Thymus (tissue), 11 donors: Measurements from ENCODE around the gene MBOAT2. TPM values are rescaled to one million over a fixed set of nuclear protein-coding genes. Genes with fewer than 3 reads are reported as not detected.

Experiments
- DNase-seq, 9 donors: peaks; one replicate each; pipeline ENCODE4 v3.0.0-alpha.2; 2013; ENCODE audit warnings: low spot score in 9 of 9, low read depth in 6 of 9, missing footprints in 1 of 9
- H3K27ac ChIP-seq, 2 donors: one replicate each; pipeline ENCODE4 v1.5.1; 2013; ENCODE audit warnings: control low read depth in 1 of 2, low read depth in 1 of 2, low read length in 1 of 2, mild to moderate bottlenecking in 1 of 2, moderate library complexity in 1 of 2
- H3K27me3 ChIP-seq, 2 donors: one replicate each; pipeline ENCODE4 v1.5.1; 2013; ENCODE audit warnings: low read length in 1 of 2; ENCODE audit not compliant: control insufficient read depth in 2 of 2, insufficient read depth in 1 of 2
- H3K36me3 ChIP-seq, 2 donors: one replicate each; pipeline ENCODE4 v1.5.1; 2013; ENCODE audit warnings: low read length in 1 of 2, mild to moderate bottlenecking in 1 of 2, moderate library complexity in 1 of 2; ENCODE audit not compliant: control insufficient read depth in 2 of 2, insufficient read depth in 2 of 2
- H3K4me1 ChIP-seq, 2 donors: one replicate each; pipeline ENCODE4 v1.5.1; 2013; ENCODE audit warnings: low read length in 2 of 2; ENCODE audit not compliant: control insufficient read depth in 2 of 2, insufficient read depth in 2 of 2
- H3K4me3 ChIP-seq, 2 donors: one replicate each; pipeline ENCODE4 v1.5.1; 2013; ENCODE audit warnings: low read length in 2 of 2, control low read depth in 1 of 2, mild to moderate bottlenecking in 1 of 2
- H3K9me3 ChIP-seq, 2 donors: one replicate each; pipeline ENCODE4 v1.5.1; 2013; ENCODE audit warnings: low read length in 1 of 2, mild to moderate bottlenecking in 1 of 2; ENCODE audit not compliant: control insufficient read depth in 2 of 2, insufficient read depth in 1 of 2
- WGBS: extraction: QIAGEN DNeasy Blood & Tissue Kit; methylation state at CpG from one replicate; pipeline ENCODE4 v1.1.7; 2013; 5-methylcytosine and 5-hydroxymethylcytosine counted together
- polyA plus RNA-seq: library from polyadenylated mRNA; stranded (reverse); fragments of 200-250 nt; gene quantifications from one replicate; pipeline ENCODE4 v1.2.3, GENCODE V29; 2013
- total RNA-seq: library from RNA; stranded (reverse); fragments of 120-200 nt; gene quantifications from one replicate; pipeline ENCODE4 v1.2.4, GENCODE V29; 2013
- donor health status: healthy.

The MBOAT2 gene
- total and polyA plus RNA-seq, 2 donors, result 6.0 to 17.2 TPM

DNA sequence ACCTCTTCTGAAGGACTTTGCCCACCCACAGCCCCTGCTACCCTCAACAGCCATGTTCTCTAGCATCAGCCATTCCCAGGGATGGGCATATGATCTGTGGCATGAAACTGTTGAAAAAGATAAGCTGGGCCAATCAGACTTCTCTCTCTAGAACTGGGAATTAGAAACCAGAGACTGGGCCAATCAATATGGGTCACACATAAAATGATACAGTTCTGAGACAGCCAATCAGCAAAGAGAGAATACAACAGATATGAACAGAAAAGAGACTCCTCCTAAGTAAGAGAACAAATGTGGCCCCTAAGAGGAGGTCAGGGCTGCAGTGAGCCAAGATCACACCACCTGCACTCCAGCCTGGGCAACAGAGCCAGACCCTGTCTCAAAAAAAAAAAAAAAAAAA is 168.2 kb downstream of the MBOAT2 start:
- DNase-seq, result no peak
- Histone ChIP-seq H3K4me1 (peaks cover 12 to 19% of the 10 kb centered on the region in 2 donors), H3K9me3 (no peaks in the 10 kb centered on the region), H3K27ac (no peak overlapping the region), H3K36me3 (no peaks in the 10 kb centered on the region), H3K4me3 (no peak overlapping the region), H3K27me3 (no peaks in the 10 kb centered on the region)

DNA sequence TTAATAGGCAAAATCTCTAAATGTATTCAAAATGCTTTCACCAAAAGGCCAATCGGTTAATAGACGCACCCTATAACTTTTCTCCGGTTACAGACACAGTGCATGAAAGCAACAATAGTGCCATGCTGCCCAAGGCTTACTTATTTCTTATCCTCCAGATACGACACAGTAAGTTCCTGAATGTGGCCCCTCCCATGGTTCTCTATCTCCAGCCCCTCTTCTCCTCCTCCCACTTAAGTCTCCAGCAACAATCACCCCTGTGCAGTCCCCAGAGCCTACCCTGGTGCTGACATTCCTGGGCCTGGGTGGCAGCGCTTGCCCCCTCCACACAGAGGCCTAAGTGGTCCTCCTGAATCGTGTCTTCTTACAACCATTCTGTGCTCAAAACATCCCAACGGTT is 169.6 kb downstream of the MBOAT2 start:
- H3K4me1 ChIP-seq, result peaks cover 12 to 19% of the 10 kb centered on the region in 2 donors

DNA sequence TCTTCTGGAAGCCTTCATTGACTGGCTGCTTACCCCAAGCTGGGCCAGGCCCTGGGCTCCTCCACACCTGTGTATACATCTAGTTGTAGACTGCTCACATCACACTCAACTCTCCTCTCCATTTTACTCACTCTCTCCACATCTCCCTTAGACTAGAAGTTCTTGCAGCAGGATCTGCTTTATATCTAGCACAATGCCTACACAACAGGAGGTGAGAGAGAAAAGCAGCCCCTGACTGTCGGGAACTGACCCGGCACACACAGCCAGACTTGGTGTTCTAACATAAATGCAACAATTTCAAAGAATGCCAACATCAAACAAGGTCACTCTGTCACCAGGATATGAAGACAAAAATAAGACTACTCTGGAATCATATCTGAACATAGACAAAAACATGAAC is 172.0 kb downstream of the MBOAT2 start:
- no peaks in the 10 kb centered on the region for H3K27me3 ChIP-seq
- WGBS, result 97% methylated on average over 2 of the region's 2 CpGs
- H3K4me3 ChIP-seq, result no peak overlapping the region
- H3K27ac ChIP-seq, result no peak overlapping the region
- no peak for DNase-seq
- H3K9me3 ChIP-seq, result no peaks in the 10 kb centered on the region
- no peaks in the 10 kb centered on the region for H3K36me3 ChIP-seq
- H3K4me1 ChIP-seq, result peaks cover 6 to 19% of the 10 kb centered on the region in 2 donors

More for the DNA sequence above, 169.6 kb downstream of the MBOAT2 start:
- WGBS, result 97% methylated on average over 7 of the region's 7 CpGs
- H3K4me3 ChIP-seq, result no peak overlapping the region
- no peaks in the 10 kb centered on the region for H3K36me3 ChIP-seq
- no peaks in the 10 kb centered on the region for H3K9me3 ChIP-seq
- DNase-seq, result no peak
- no peak overlapping the region for H3K27ac ChIP-seq
- no peaks in the 10 kb centered on the region for H3K27me3 ChIP-seq

DNA sequence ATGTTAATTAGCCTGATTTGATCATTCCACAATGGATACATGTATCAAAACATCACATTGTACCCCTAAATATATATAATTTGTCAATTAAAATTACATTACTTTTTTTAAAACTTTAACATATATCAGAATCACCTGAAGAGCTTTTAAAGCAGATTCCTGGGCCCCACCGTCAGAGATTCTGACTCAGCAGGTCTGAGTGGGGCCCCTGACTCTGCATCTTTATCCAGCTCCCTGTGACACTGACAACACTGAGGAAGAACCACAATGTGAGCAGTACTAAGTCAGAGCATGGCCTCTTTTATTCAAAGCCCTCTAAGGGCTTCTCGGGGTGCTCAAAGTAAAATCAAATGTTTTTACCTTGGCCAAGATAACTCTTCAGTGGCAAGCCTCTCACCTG is 175.8 kb downstream of the MBOAT2 start:
- no peaks in the 10 kb centered on the region for H3K9me3 ChIP-seq
- peaks cover 3 to 7% of the 10 kb centered on the region in 2 donors for H3K36me3 ChIP-seq
- no peak overlapping the region for H3K27ac ChIP-seq
- no peak overlapping the region for H3K4me3 ChIP-seq
- WGBS, result 97% methylated on average over 2 of the region's 2 CpGs
- H3K4me1 ChIP-seq, result no peaks in the 10 kb centered on the region
- no peaks in the 10 kb centered on the region for H3K27me3 ChIP-seq
- no peak for DNase-seq

DNA sequence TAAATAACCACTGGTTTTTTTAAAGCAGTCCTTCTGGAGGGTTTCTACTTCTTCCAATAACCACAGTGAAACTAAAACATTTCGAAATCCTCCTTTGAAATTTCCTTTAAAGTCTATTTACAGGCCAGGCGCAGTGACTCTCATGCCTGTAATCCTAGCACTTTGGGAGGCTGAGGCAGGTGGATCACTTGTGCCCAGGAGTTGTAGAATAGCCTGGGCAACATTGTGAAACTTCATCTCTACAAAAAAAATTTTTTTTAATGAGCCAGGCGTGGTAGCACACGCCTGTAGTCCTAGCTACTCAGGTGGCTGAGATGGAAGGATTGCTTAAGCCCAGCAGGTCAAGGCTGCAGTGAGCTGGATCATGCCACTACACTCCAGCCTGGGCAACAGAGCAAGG is 181.3 kb downstream of the MBOAT2 start:
- Histone ChIP-seq H3K36me3 (peaks cover 7 to 21% of the 10 kb centered on the region in 2 donors), H3K27ac (no peak overlapping the region), H3K27me3 (no peaks in the 10 kb centered on the region), H3K4me1 (no peaks in the 10 kb centered on the region), H3K9me3 (no peaks in the 10 kb centered on the region), H3K4me3 (no peak overlapping the region)
- DNase-seq, result no peak
- 94% methylated on average over 4 of the region's 4 CpGs for WGBS

DNA sequence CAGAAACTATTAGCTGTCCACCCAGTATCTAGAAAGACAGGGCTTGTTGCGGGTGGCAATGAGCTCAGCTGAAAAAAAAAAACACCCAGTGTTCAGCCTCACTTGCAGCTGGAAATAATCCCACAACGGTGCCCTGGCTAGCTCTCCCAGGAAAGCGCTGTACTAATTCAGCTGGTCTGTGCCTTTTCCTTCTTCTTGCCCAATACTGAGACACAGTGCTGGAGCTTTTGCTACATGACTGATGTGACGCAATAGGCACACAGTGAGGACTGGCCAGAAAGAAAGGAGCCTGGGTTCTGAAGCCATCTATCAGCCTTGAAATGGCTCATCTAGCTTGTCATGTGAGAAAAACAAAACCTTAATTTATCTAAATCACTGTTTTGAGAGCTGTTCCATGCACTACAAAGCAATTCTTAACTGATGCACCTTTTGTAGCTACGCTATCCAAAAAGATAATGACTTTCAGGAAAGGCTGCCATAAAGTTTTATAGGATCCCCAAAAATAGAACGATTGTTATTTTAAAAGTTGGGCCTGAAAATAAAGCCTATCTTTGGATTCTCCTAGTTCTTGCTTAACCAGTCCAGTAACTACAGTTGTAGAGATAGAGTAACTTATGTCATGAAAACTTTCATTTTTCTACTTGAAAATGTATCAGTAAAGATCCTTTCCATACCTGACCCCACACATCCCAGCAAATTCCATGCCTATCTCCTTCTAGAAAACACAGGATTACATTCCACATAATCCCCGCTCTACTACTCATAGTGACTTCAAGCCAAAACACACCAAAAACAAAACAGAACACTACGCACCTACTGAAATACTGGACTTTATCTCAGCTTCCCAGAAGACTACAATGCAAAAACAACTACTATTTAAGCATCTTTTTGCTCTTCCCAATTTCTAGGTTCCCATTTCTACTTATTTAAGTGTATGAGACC is 181.9 kb downstream of the MBOAT2 start:
- H3K4me1 ChIP-seq, result no peaks in the 10 kb centered on the region
- H3K27me3 ChIP-seq, result no peaks in the 10 kb centered on the region
- no peak for DNase-seq
- 85% methylated on average over 8 of the region's 8 CpGs for whole genome bisulfite sequencing
- no peak overlapping the region for H3K4me3 ChIP-seq
- no peaks in the 10 kb centered on the region for H3K9me3 ChIP-seq
- H3K36me3 ChIP-seq, result peaks cover 7 to 22% of the 10 kb centered on the region in 2 donors
- H3K27ac ChIP-seq, result no peak overlapping the region

DNA sequence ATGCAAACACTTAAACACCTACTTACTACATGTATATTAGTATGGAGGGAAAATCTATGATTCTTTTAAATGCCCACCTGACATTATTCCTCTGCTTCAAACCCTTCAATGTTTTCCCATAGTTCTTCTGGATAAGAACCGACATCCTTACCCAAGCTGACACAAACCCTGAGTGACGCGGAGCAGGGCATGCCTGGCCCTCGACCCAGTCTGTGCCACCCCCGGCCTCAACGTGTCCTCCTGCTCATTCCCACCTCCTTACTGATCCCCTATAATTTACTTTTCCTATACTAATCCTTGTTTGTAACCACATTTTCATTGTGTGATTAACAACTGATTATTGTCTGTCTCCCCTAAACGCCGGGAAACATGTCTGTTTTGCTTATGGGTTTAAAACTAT is 183.5 kb downstream of the MBOAT2 start:
- H3K9me3 ChIP-seq, result no peaks in the 10 kb centered on the region
- no peak for DNase-seq
- peaks cover 4 to 35% of the 10 kb centered on the region in 2 donors for H3K36me3 ChIP-seq
- no peaks in the 10 kb centered on the region for H3K4me1 ChIP-seq
- H3K4me3 ChIP-seq, result no peak overlapping the region
- 95% methylated on average over 8 of the region's 8 CpGs for WGBS
- H3K27ac ChIP-seq, result no peak overlapping the region
- no peaks in the 10 kb centered on the region for H3K27me3 ChIP-seq

DNA sequence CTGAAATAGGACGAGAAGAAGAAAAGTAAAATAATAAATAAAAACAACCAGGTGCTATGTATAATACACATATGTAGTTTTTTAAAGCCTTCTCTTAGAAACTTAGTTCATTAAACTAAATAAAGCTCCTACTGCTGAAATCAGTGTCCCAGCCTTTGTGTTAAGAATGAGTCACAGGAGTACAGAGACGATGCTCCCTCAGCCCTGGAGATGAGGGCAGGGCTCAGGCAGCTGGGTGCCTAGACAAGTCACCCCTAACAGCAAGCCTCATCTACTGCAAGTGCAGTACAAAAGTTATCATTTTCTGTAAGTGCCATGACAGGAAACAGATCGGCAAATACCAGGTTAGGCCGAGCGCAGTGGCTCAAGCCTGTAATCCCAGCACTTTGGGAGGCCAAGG is 184.3 kb downstream of the MBOAT2 start:
- no peaks in the 10 kb centered on the region for H3K9me3 ChIP-seq
- H3K27ac ChIP-seq, result no peak overlapping the region
- H3K36me3 ChIP-seq, result peaks cover 4 to 32% of the 10 kb centered on the region in 2 donors
- H3K4me3 ChIP-seq, result no peak overlapping the region
- no peak for DNase-seq
- H3K27me3 ChIP-seq, result no peaks in the 10 kb centered on the region
- H3K4me1 ChIP-seq, result no peaks in the 10 kb centered on the region
- WGBS, result 98% methylated on average over 5 of the region's 5 CpGs

DNA sequence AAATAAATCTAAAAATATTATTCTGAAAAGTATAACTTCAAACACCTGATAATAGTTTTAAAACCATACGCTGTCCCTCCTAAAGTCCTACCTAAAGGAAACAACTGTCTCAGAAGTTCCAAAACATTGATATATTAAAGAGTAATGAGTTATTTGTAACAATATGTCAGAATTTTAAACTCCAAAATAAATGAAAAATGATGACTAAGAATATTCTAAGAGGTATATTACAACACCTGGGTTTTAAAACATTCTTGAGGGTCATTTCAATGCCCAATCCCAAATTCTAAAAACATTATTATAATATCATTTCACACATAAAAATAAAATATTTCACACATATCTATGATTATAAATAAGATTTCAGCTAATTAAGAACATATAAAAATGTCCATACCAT is 186.3 kb downstream of the MBOAT2 start:
- no peaks in the 10 kb centered on the region for H3K4me1 ChIP-seq
- DNase-seq, result no peak
- H3K9me3 ChIP-seq, result no peaks in the 10 kb centered on the region
- H3K4me3 ChIP-seq, result no peak overlapping the region
- H3K27ac ChIP-seq, result no peak overlapping the region
- WGBS, result 98% methylated on average over 1 of the region's 1 CpG
- peaks cover 7 to 42% of the 10 kb centered on the region in 2 donors for H3K36me3 ChIP-seq
- H3K27me3 ChIP-seq, result no peaks in the 10 kb centered on the region
